GM12878 (cell line): ENCODE measurements around the gene F7. TPM values are rescaled to one million over a fixed set of nuclear protein-coding genes. Genes with fewer than 3 reads are reported as not detected.

ENCODE experiments used
- ATAC-seq: fragments of 200-7000 bp; cut with Tn5 transposase; 3 replicates; pipeline ENCODE4 v1.9.1; 2020; ENCODE audit warnings: mild to moderate bottlenecking, moderate library complexity
- BruUV-seq: library from RNA; stranded (reverse); fragments of 400-500 nt; replicated peaks from 2 replicates; lab custom pipeline; 2021; lab: Mats Ljungman, UMichigan
- CTCF ChIA-PET: fragments of 300-600 bp; sonication (Branson Sonifier 250); formaldehyde crosslinking; extraction: SDS; loops from one replicate; lab custom pipeline; 2021; ENCODE audit warnings: inconsistent platforms; lab: Yijun Ruan, JAX
- POLR2A ChIA-PET: fragments of 350-600 bp; formaldehyde crosslinking; extraction: SDS; loops from one replicate; lab custom pipeline; 2021; ENCODE audit warnings: inconsistent platforms; lab: Charles Lee
- RAD21 ChIA-PET: fragments of 300-600 bp; sonication (Branson Sonifier 250); formaldehyde crosslinking; loops from one replicate; lab custom pipeline; 2023; ENCODE audit warnings: antibody characterized with exemption; ENCODE audit not compliant: unreplicated experiment; lab: Charles Lee
- SMC1A ChIA-PET: fragments of 300-600 bp; sonication (Branson Sonifier 250); formaldehyde crosslinking; loops from one replicate; lab custom pipeline; 2023; ENCODE audit not compliant: unreplicated experiment, uncharacterized antibody; lab: Charles Lee
- DNase-seq: peaks from one replicate; pipeline ENCODE4 v3.0.0-alpha.2; 2011; ENCODE audit warnings: low read depth, low spot score
- FAIRE-seq: peaks from 3 replicates; lab custom pipeline; 2011; peaks lifted over from hg19 to GRCh38; lab: Jason Lieb, UNC
- H2AFZ ChIP-seq: 2 replicates; pipeline ENCODE4 v1.6.0; 2011; ENCODE audit warnings: low read depth, low read length, control low read depth; ENCODE audit not compliant: control insufficient read depth
- H3K27ac ChIP-seq: 2 replicates; pipeline ENCODE4 v1.5.1; 2011; ENCODE audit warnings: control low read depth; ENCODE audit not compliant: control insufficient read depth, insufficient read depth
- H3K27me3 ChIP-seq, 2 experiments: replicated peaks in 1 of 2; 2 replicates each; pipeline versions ENCODE4 v1.6.0 to v1.6.1; 2011; ENCODE audit warnings: low read length in 1 of 2; ENCODE audit not compliant: control insufficient read depth in 2 of 2, insufficient read depth in 2 of 2
- H3K36me3 ChIP-seq, 2 experiments: 2 replicates each; pipeline ENCODE4 v1.5.1; 2011; ENCODE audit warnings: low read length in 1 of 2; ENCODE audit not compliant: control insufficient read depth in 2 of 2, insufficient read depth in 2 of 2
- H3K4me1 ChIP-seq: 2 replicates; pipeline ENCODE4 v1.6.1; 2011; ENCODE audit warnings: mild to moderate bottlenecking, low read length, moderate library complexity, mixed read lengths; ENCODE audit not compliant: control insufficient read depth, insufficient read depth
- H3K4me2 ChIP-seq: 2 replicates; pipeline ENCODE4 v1.6.0; 2011; ENCODE audit warnings: control low read depth; ENCODE audit not compliant: control insufficient read depth, insufficient read depth
- H3K4me3 ChIP-seq: fragments of 200-600 bp; sonication (generic); 2 replicates; pipeline ENCODE4 v1.5.1; 2016
- H3K79me2 ChIP-seq: 2 replicates; pipeline ENCODE4 v1.6.0; 2011; ENCODE audit warnings: low read length; ENCODE audit not compliant: control insufficient read depth, insufficient read depth
- H3K9ac ChIP-seq: 2 replicates; pipeline ENCODE4 v1.8.0; 2011; ENCODE audit warnings: low read length, control low read depth, mixed read lengths; ENCODE audit not compliant: control insufficient read depth, insufficient read depth
- H3K9me3 ChIP-seq: replicated peaks from 3 replicates; pipeline ENCODE4 v1.5.1; 2011; ENCODE audit warnings: mild to moderate bottlenecking, low read length; ENCODE audit not compliant: control insufficient read depth, insufficient read depth
- H4K20me1 ChIP-seq: 2 replicates; pipeline ENCODE4 v1.6.0; 2011; ENCODE audit not compliant: control insufficient read depth, insufficient read depth
- CEBPZ ChIP-seq: fragments of 150-350 bp; IDR thresholded peaks from 2 replicates; pipeline ENCODE4 v1.6.1; 2016; ENCODE audit warnings: low read depth, low read length
- HDAC2 ChIP-seq: fragments of 200-600 bp; sonication (generic); IDR thresholded peaks from 2 replicates; pipeline ENCODE4 v1.6.1; 2017
- TBL1XR1 ChIP-seq: IDR thresholded peaks from 2 replicates; pipeline ENCODE4 v1.6.1; 2012; ENCODE audit warnings: low read depth, low read length, improper control_type of control experiment
- WGBS: methylation state at CpG from one replicate; pipeline ENCODE4 v1.1.6; 2016; ENCODE audit warnings: low lambda C conversion rate; ENCODE audit not compliant: insufficient replicate concordance, insufficient coverage; ENCODE audit errors: missing lambda C conversion rate; 5-methylcytosine and 5-hydroxymethylcytosine counted together
- in situ Hi-C: fragments of 300-500 bp; cut with MboI; formaldehyde crosslinking; loops from 9 replicates; pipeline ENCODE4 v1.14.3; 2018; ENCODE audit warnings: mixed read lengths
- intact Hi-C: fragments of 100-400 bp; cut with micrococcal nuclease; formaldehyde crosslinking; loops from one replicate; pipeline ENCODE4 v1.14.2; 2022; ENCODE audit not compliant: unreplicated experiment
- polyA plus RNA-seq, 11 experiments: library from polyadenylated mRNA; depleted of rRNA in 4 of 11; unstranded in 6 of 11; stranded (reverse) in 5 of 11; fragments of >200 nt; fragmentation: Nextera tagmentation in 4 of 11; fragmentation: Illumina TruSeq in 1 of 11; extraction: Ambion mirVana in 4 of 11; extraction: Trizol in 1 of 11; gene quantifications; 1 replicate in 1 of 11; 2 replicates in 10 of 11; pipeline versions ENCODE4 v1.2.1 to v1.2.3, GENCODE V29; 2011 to 2016; ENCODE audit warnings: inconsistent platforms in 2 of 11, missing spikeins in 2 of 11, low read depth in 1 of 11
- total RNA-seq, 4 experiments: library from RNA; depleted of rRNA in 3 of 4; stranded (reverse); fragments of >200 nt in 3 of 4; fragmentation: Illumina TruSeq in 1 of 4; extraction: Trizol in 1 of 4; gene quantifications; 2 replicates each; pipeline versions ENCODE4 v1.2.1 to v1.2.3, GENCODE V29; 2013 to 2021

The F7 gene
- total and polyA plus RNA-seq, 10 of the 15 experiments (the other 5 are each of a cell fraction or from before 2014, with no cell fraction given): not detected

DNA sequence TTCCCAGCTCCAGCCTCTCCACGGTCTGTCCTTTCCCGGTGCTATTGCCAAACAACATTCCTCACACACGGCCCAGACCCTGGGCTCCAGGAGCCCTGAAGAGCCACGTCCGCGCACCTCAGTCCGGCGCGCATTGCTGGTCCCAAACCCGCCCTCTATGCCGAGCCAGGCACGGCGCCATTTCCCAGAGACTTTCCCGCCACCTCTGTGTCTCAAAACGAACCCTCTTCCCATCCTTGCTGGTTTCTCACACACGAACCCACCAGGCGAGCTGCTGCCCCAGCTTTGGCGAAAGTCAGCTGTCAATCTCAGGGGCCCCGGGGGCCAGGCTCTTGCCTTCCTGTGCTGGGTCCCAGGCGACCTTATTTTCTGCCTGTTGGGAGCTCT, 28.0 kb upstream of the F7 start:
- in situ Hi-C loops (no loop called here), intact Hi-C loops (no loop called here)
- 62% methylated on average over 20 of the region's 20 CpGs for WGBS
- Histone ChIP-seq H3K79me2 (no peaks in the 10 kb centered on the region), H3K36me3 (no peaks in the 10 kb centered on the region), H3K9me3 (no peaks in the 10 kb centered on the region), H3K4me3 (no peak overlapping the region), H3K4me2 (no peak overlapping the region), H3K27me3 (no peaks in the 10 kb centered on the region), H2AFZ (no peak overlapping the region), H3K9ac (no peak overlapping the region), H4K20me1 (no peaks in the 10 kb centered on the region), H3K4me1 (no peaks in the 10 kb centered on the region), H3K27ac (no peak overlapping the region)
- no TSS peak for BruUV-seq
- FAIRE-seq (no peak), DNase-seq (no peak), ATAC-seq (no peak)
- CTCF ChIA-PET: no interaction called here
- SMC1A ChIA-PET: no interaction called here
- TF ChIP-seq HDAC2 (no peak), TBL1XR1 (no peak), CEBPZ (no peak)
- POLR2A ChIA-PET: no interaction called here
- RAD21 ChIA-PET: no interaction called here
